HuH-7.5 (cell line): ENCODE data around the gene CD200.

Source experiments
- DNase-seq: peaks from one replicate; pipeline ENCODE4 v3.0.0; 2011; ENCODE audit warnings: low spot score

The CD200 gene

GRCh38 chr3:112333002-112333380 lies at the start of gene CD200:
Gene CD200, plus strand, starts transcription at chr3:112333156. Its CDS starts 57 bp downstream, at chr3:112333213.
- DNase-seq = no peak

- DNase-seq = no peak
Measured at GRCh38 chr3:112289011-112289410, 43.9 kb upstream of the CD200 start.

- peak; percentile 13 for DNase-seq
Measured at GRCh38 chr3:112293368-112294321, 39.3 kb upstream of the CD200 start, which contains the start of gene SLC9C1. Gene SLC9C1, minus strand, starts transcription at chr3:112294216. Its CDS starts 7,425 bp downstream, at chr3:112286791.

- no peak for DNase-seq
Measured at GRCh38 chr3:112297714-112298113, 35.2 kb upstream of the CD200 start.

GRCh38 chr3:112298781-112299180 lies 34.2 kb upstream of the CD200 start:
- no peak for DNase-seq

GRCh38 chr3:112302150-112302830 lies 30.7 kb upstream of the CD200 start:
- no peak for DNase-seq

- DNase-seq = no peak
Measured at GRCh38 chr3:112302881-112303763, 29.8 kb upstream of the CD200 start.

GRCh38 chr3:112303764-112304325 lies 29.1 kb upstream of the CD200 start:
- no peak for DNase-seq

GRCh38 chr3:112304611-112305010 lies 28.3 kb upstream of the CD200 start:
- DNase-seq = no peak

- DNase-seq = no peak
Measured at GRCh38 chr3:112306825-112307224, 26.1 kb upstream of the CD200 start.

GRCh38 chr3:112307557-112307956 lies 25.4 kb upstream of the CD200 start:
- no peak for DNase-seq

GRCh38 chr3:112308151-112308911 lies 24.6 kb upstream of the CD200 start:
- no peak for DNase-seq

GRCh38 chr3:112314649-112315048 lies 18.3 kb upstream of the CD200 start:
- no peak for DNase-seq

GRCh38 chr3:112315791-112316190 lies 17.2 kb upstream of the CD200 start:
- no peak for DNase-seq

- no peak for DNase-seq
Measured at GRCh38 chr3:112319516-112320276, 13.3 kb upstream of the CD200 start.

GRCh38 chr3:112320691-112321090 lies 12.3 kb upstream of the CD200 start:
- DNase-seq = no peak

GRCh38 chr3:112321867-112322652 lies 10.9 kb upstream of the CD200 start:
- no peak for DNase-seq

- DNase-seq = no peak
Measured at GRCh38 chr3:112327371-112327951, 5.5 kb upstream of the CD200 start.

- no peak for DNase-seq
Measured at GRCh38 chr3:112331851-112332250, 1.1 kb upstream of the CD200 start.
